SK-N-DZ (cell line): Measurements from ENCODE around the gene ZNF469.

Experiments
- DNase-seq: peaks from one replicate; pipeline ENCODE4 v3.0.0-alpha.2; 2015; ENCODE audit warnings: low spot score

Gene ZNF469

GRCh38 chr16:88391144-88391850 is 8.5 kb downstream of the ZNF469 start:
- DNase-seq = no peak

- DNase-seq = no peak
Measured at GRCh38 chr16:88392111-88392510, 9.4 kb downstream of the ZNF469 start.

- DNase-seq = no peak
Measured at GRCh38 chr16:88392616-88393015, 9.9 kb downstream of the ZNF469 start.

- no peak for DNase-seq
Measured at GRCh38 chr16:88393034-88393433, 10.3 kb downstream of the ZNF469 start.

- no peak for DNase-seq
Measured at GRCh38 chr16:88393571-88393970, 10.8 kb downstream of the ZNF469 start.

- DNase-seq = no peak
Measured at GRCh38 chr16:88394426-88394825, 11.7 kb downstream of the ZNF469 start.

- no peak for DNase-seq
Measured at GRCh38 chr16:88395669-88396584, 13.2 kb downstream of the ZNF469 start.

GRCh38 chr16:88398170-88398873 is 15.6 kb downstream of the ZNF469 start:
- no peak for DNase-seq

- peak; percentile 56 for DNase-seq
Measured at GRCh38 chr16:88398874-88399178, 16.1 kb downstream of the ZNF469 start.

- DNase-seq = no peak
Measured at GRCh38 chr16:88400186-88400585, 17.4 kb downstream of the ZNF469 start.

GRCh38 chr16:88401604-88402246 is 19.0 kb downstream of the ZNF469 start:
- no peak for DNase-seq

GRCh38 chr16:88402551-88403240 is 19.9 kb downstream of the ZNF469 start:
- no peak for DNase-seq

GRCh38 chr16:88403794-88404581 is 21.2 kb downstream of the ZNF469 start:
- no peak for DNase-seq

- DNase-seq = no peak
Measured at GRCh38 chr16:88404769-88405168, 22.0 kb downstream of the ZNF469 start.

GRCh38 chr16:88405216-88406060 is 22.7 kb downstream of the ZNF469 start:
- DNase-seq = no peak

GRCh38 chr16:88406096-88407041 is 23.6 kb downstream of the ZNF469 start:
- DNase-seq = peak; percentile 46

GRCh38 chr16:88407042-88407420 is 24.3 kb downstream of the ZNF469 start:
- no peak for DNase-seq

GRCh38 chr16:88407807-88408206 is 25.0 kb downstream of the ZNF469 start:
- DNase-seq = no peak
